H1 (cell line): ENCODE measurements around the gene ZNF148. TPM values are rescaled to one million over a fixed set of nuclear protein-coding genes. Genes with fewer than 3 reads are reported as not detected.

Source experiments
- CTCF ChIA-PET: fragments of 300-600 bp; sonication (Branson Sonifier 250); formaldehyde crosslinking; loops from one replicate; lab custom pipeline; 2021; ENCODE audit not compliant: partially characterized antibody; lab: Charles Lee
- POLR2A ChIA-PET: fragments of 300-600 bp; sonication (Branson Sonifier 250); formaldehyde crosslinking; loops from one replicate; lab custom pipeline; 2021; ENCODE audit warnings: inconsistent platforms; ENCODE audit not compliant: partially characterized antibody; lab: Charles Lee
- DNase-seq, 2 experiments: peaks; one replicate each; pipeline versions ENCODE4 v3.0.0 to v3.0.0-alpha.2; 2010 to 2022; ENCODE audit warnings: low spot score in 2 of 2, low read depth in 1 of 2, mixed read lengths in 1 of 2
- FAIRE-seq: peaks from 2 replicates; lab custom pipeline; 2011; peaks lifted over from hg19 to GRCh38; lab: Jason Lieb, UNC
- H2AFZ ChIP-seq: 2 replicates; pipeline ENCODE4 v1.8.1; 2012; ENCODE audit warnings: low read length, inconsistent platforms
- H2AK5ac ChIP-seq: 2 replicates; pipeline ENCODE4 v1.6.1; 2013; ENCODE audit warnings: low read depth, low read length
- H2BK120ac ChIP-seq: replicated peaks from 2 replicates; pipeline ENCODE3; 2013; ENCODE audit warnings: low read depth, low read length, inconsistent platforms
- H2BK12ac ChIP-seq: 2 replicates; pipeline ENCODE4 v1.6.1; 2013; ENCODE audit warnings: low read depth, low read length
- H2BK15ac ChIP-seq: 2 replicates; pipeline ENCODE4 v1.6.1; 2013; ENCODE audit warnings: low read length
- H2BK20ac ChIP-seq: 2 replicates; pipeline ENCODE4 v1.6.1; 2013; ENCODE audit warnings: low read length
- H2BK5ac ChIP-seq: 2 replicates; pipeline ENCODE4 v1.6.1; 2013; ENCODE audit warnings: low read depth, low read length
- H3K14ac ChIP-seq: 2 replicates; pipeline ENCODE4 v1.6.1; 2013; ENCODE audit warnings: inconsistent platforms; ENCODE audit not compliant: insufficient read length
- H3K18ac ChIP-seq: 2 replicates; pipeline ENCODE4 v1.6.1; 2013; ENCODE audit warnings: low read length; ENCODE audit errors: extremely low read depth
- H3K23ac ChIP-seq: 2 replicates; pipeline ENCODE4 v1.6.1; 2013; ENCODE audit warnings: inconsistent platforms; ENCODE audit not compliant: insufficient read length
- H3K23me2 ChIP-seq: 2 replicates; pipeline ENCODE4 v1.6.1; 2013; ENCODE audit warnings: low read depth, low read length
- H3K27ac ChIP-seq: 2 replicates; pipeline ENCODE4 v1.6.1; 2011; ENCODE audit warnings: low read depth, low read length, inconsistent platforms
- H3K27me3 ChIP-seq, 4 experiments: replicated peaks in 1 of 4; 1 replicate in 1 of 4; 2 replicates in 3 of 4; pipeline versions ENCODE4 v1.6.1 to v1.8.1; 2011 to 2013; ENCODE audit warnings: low read length in 3 of 4, mild to moderate bottlenecking in 3 of 4, inconsistent platforms in 2 of 4, mixed read lengths in 2 of 4, moderate library complexity in 1 of 4; ENCODE audit not compliant: control insufficient read depth in 3 of 4, insufficient read depth in 3 of 4; ENCODE audit errors: extremely low read depth in 1 of 4
- H3K36me3 ChIP-seq, 4 experiments: 2 replicates each; pipeline versions ENCODE4 v1.6.1 to v1.8.1; 2011 to 2013; ENCODE audit warnings: mild to moderate bottlenecking in 4 of 4, low read length in 3 of 4, moderate library complexity in 2 of 4, control low read depth in 1 of 4, inconsistent platforms in 1 of 4; ENCODE audit not compliant: insufficient read depth in 4 of 4, control insufficient read depth in 2 of 4
- H3K4ac ChIP-seq: replicated peaks from 2 replicates; pipeline ENCODE3; 2013; ENCODE audit warnings: low read length, low read depth, mixed read lengths, inconsistent platforms; ENCODE audit not compliant: insufficient read length
- H3K4me1 ChIP-seq, 4 experiments: replicated peaks in 1 of 4; 1 replicate in 1 of 4; 2 replicates in 3 of 4; pipeline versions ENCODE4 v1.6.1 to v1.8.1; 2011 to 2013; ENCODE audit warnings: low read length in 3 of 4, inconsistent platforms in 2 of 4, mixed read lengths in 1 of 4; ENCODE audit not compliant: insufficient read depth in 4 of 4, control insufficient read depth in 3 of 4
- H3K4me2 ChIP-seq, 2 experiments: 2 replicates each; pipeline versions ENCODE4 v1.6.1 to v1.8.1; 2011 to 2013; ENCODE audit warnings: low read depth in 2 of 2, low read length in 2 of 2, control low read depth in 1 of 2, inconsistent platforms in 1 of 2, mild to moderate bottlenecking in 1 of 2; ENCODE audit not compliant: insufficient read depth in 1 of 2
- H3K4me3 ChIP-seq, 4 experiments: fragments of 200-600, 300-600 bp in 1 of 4; sonication (generic), shearing (Covaris generic), sonication (Bioruptor Twin) in 1 of 4; 2 replicates each; pipeline versions ENCODE4 v1.5.1 to v1.8.1; 2011 to 2016; ENCODE audit warnings: low read length in 4 of 4, low read depth in 3 of 4, control low read depth in 2 of 4, inconsistent platforms in 2 of 4, mild to moderate bottlenecking in 2 of 4, mixed read lengths in 1 of 4, moderate library complexity in 1 of 4; ENCODE audit not compliant: insufficient read depth in 2 of 4; ENCODE audit errors: extremely low read depth in 1 of 4
- H3K56ac ChIP-seq: replicated peaks from 2 replicates; pipeline ENCODE3; 2013; ENCODE audit warnings: low read depth, mild to moderate bottlenecking, mixed read lengths, low read length, inconsistent platforms; ENCODE audit not compliant: insufficient read length
- H3K79me1 ChIP-seq: 2 replicates; pipeline ENCODE4 v1.6.1; 2013; ENCODE audit warnings: low read depth, low read length, control low read depth
- H3K79me2 ChIP-seq, 2 experiments: 2 replicates each; pipeline versions ENCODE4 v1.6.1 to v1.8.1; 2012 to 2013; ENCODE audit warnings: low read length in 2 of 2, mild to moderate bottlenecking in 2 of 2, inconsistent platforms in 1 of 2; ENCODE audit not compliant: insufficient read depth in 2 of 2, control insufficient read depth in 1 of 2
- H3K9ac ChIP-seq, 4 experiments: replicated peaks in 1 of 4; 1 replicate in 1 of 4; 2 replicates in 3 of 4; pipeline versions ENCODE4 v1.6.1 to v1.8.1; 2011 to 2013; ENCODE audit warnings: low read depth in 3 of 4, low read length in 3 of 4, control low read depth in 2 of 4, mild to moderate bottlenecking in 2 of 4, moderate library complexity in 2 of 4, inconsistent platforms in 1 of 4; ENCODE audit errors: extremely low read depth in 1 of 4
- H3K9me3 ChIP-seq, 2 experiments: 2 replicates each; pipeline versions ENCODE4 v1.6.1 to v1.8.1; 2012 to 2013; ENCODE audit warnings: mild to moderate bottlenecking in 2 of 2, moderate library complexity in 2 of 2, control low read depth in 1 of 2, inconsistent platforms in 1 of 2, low read depth in 1 of 2, low read length in 1 of 2, mixed read lengths in 1 of 2; ENCODE audit not compliant: insufficient read depth in 2 of 2
- H4K20me1 ChIP-seq, 2 experiments: replicated peaks in 1 of 2; 2 replicates each; pipeline versions ENCODE3 to v1.8.1; 2011 to 2013; ENCODE audit warnings: inconsistent platforms in 2 of 2, low read length in 2 of 2, mild to moderate bottlenecking in 1 of 2; ENCODE audit not compliant: insufficient read depth in 2 of 2, control insufficient read depth in 1 of 2
- H4K5ac ChIP-seq: 2 replicates; pipeline ENCODE4 v1.6.1; 2013; ENCODE audit warnings: low read length, low read depth, mixed read lengths, inconsistent platforms; ENCODE audit not compliant: insufficient read length
- H4K8ac ChIP-seq: 2 replicates; pipeline ENCODE4 v1.8.0; 2013; ENCODE audit warnings: mild to moderate bottlenecking, moderate library complexity, low read length, inconsistent platforms; ENCODE audit not compliant: insufficient read depth; ENCODE audit errors: extremely low read depth
- H4K91ac ChIP-seq: replicated peaks from 2 replicates; pipeline ENCODE3; 2013; ENCODE audit warnings: low read length, mixed read lengths, inconsistent platforms; ENCODE audit not compliant: insufficient read length
- CHD1 ChIP-seq: IDR thresholded peaks from 2 replicates; pipeline ENCODE4 v1.6.1; 2012; ENCODE audit warnings: low read depth, low read length, improper control_type of control experiment
- PHF8 ChIP-seq: fragments of 200-600 bp; sonication (generic); conservative IDR thresholded peaks from 2 replicates; pipeline ENCODE4 v1.7.1; 2012; ENCODE audit warnings: low read depth, mild to moderate bottlenecking, inconsistent platforms, low read length, moderate library complexity
- RNF2 ChIP-seq: fragments of 200-900, 300-1000 bp; sonication (generic); IDR thresholded peaks from 2 replicates; pipeline ENCODE4 v1.7.1; 2016; ENCODE audit warnings: borderline replicate concordance, low read depth, mild to moderate bottlenecking, antibody characterized with exemption, low read length; ENCODE audit not compliant: poor library complexity, severe bottlenecking; ENCODE audit errors: missing control alignments
- polyA plus RNA-seq, 7 experiments: library from polyadenylated mRNA; depleted of rRNA in 3 of 7; stranded (reverse) in 5 of 7; unstranded in 2 of 7; fragments of >200 nt in 5 of 7; fragments of 200-250 nt in 2 of 7; gene quantifications; 1 replicate in 5 of 7; 2 replicates in 1 of 7; 4 replicates in 1 of 7; pipeline versions ENCODE4 v1.2.1 to v1.2.3, GENCODE V29; 2011 to 2013; ENCODE audit warnings: missing spikeins in 2 of 7, mixed read lengths in 2 of 7
- total RNA-seq: library from RNA; stranded (reverse); fragmentation: NEBNext Ultra II Directional; extraction: Animal tissue kit (Norgen Biotek cat#: 25700); gene quantifications from 2 replicates; pipeline ENCODE4 v1.2.1, GENCODE V29; 2021
- TF ChIP-seq, protein P1 (sequence below): IDR thresholded peaks from 2 replicates; pipeline ENCODE4 v1.6.1; 2012; ENCODE audit warnings: low read length, inconsistent platforms

The ZNF148 gene
- total and polyA plus RNA-seq, 2 of the 8 experiments (the other 6 are each of a cell fraction or from before 2014, with no cell fraction given), result 3.7 to 22.6 TPM

DNA sequence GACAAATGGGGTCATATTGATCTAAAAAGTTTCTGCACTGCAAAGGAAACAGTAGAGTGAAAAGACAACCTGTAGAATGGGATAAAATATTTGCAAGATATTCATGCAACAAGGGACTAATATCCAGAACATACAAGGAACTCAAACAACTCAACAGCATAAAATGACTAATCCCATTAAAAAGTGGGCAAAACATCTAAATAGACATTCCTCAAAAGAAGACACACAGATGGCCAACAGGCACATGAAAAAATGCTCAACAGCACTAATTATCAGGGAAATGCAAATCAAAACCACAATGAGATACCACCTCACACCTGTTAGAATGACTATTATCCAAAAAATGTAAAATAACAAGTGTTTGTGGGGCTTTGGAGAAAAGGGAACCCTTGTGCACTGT is 171.4 kb downstream of the ZNF148 start:
- H4K8ac ChIP-seq, result no peak overlapping the region
- H2BK5ac ChIP-seq, result no peak overlapping the region
- no peaks in the 10 kb centered on the region for H3K36me3 ChIP-seq
- H2BK120ac ChIP-seq, result no peak overlapping the region
- CTCF ChIA-PET, result interaction anchor here (0.6 to 3.6 kb wide), 5 partner anchors 17 to 1572 kb away, joined by 3 to 21 read pairs (median 3); no protein-coding TSS in a partner anchor
- no peak overlapping the region for H3K4me2 ChIP-seq
- TF ChIP-seq PHF8 (no peak), RNF2 (no peak), CHD1 (no peak)
- TF ChIP-seq, protein P1, sequence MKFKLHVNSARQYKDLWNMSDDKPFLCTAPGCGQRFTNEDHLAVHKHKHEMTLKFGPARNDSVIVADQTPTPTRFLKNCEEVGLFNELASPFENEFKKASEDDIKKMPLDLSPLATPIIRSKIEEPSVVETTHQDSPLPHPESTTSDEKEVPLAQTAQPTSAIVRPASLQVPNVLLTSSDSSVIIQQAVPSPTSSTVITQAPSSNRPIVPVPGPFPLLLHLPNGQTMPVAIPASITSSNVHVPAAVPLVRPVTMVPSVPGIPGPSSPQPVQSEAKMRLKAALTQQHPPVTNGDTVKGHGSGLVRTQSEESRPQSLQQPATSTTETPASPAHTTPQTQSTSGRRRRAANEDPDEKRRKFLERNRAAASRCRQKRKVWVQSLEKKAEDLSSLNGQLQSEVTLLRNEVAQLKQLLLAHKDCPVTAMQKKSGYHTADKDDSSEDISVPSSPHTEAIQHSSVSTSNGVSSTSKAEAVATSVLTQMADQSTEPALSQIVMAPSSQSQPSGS, result no peak
- H3K23me2 ChIP-seq, result no peaks in the 10 kb centered on the region; the same call in 1 of the 2 replicates
- H3K14ac ChIP-seq, result no peak overlapping the region
- H2BK20ac ChIP-seq, result no peak overlapping the region
- no peak overlapping the region for H4K91ac ChIP-seq
- no peak overlapping the region for H3K4ac ChIP-seq
- no peak overlapping the region for H3K56ac ChIP-seq
- no peak overlapping the region for H2BK12ac ChIP-seq
- no peaks in the 10 kb centered on the region for H4K20me1 ChIP-seq
- H3K4me1 ChIP-seq, result no peaks in the 10 kb centered on the region
- no peak overlapping the region for H3K9ac ChIP-seq
- no peaks in the 10 kb centered on the region for H3K79me1 ChIP-seq
- H3K18ac ChIP-seq, result no peak overlapping the region
- H4K5ac ChIP-seq, result no peak overlapping the region
- POLR2A ChIA-PET, result no interaction called here
- H3K27ac ChIP-seq, result no peak overlapping the region
- no peak overlapping the region for H3K4me3 ChIP-seq
- no peak overlapping the region for H2AFZ ChIP-seq
- H3K23ac ChIP-seq, result no peak overlapping the region
- no peak overlapping the region for H2BK15ac ChIP-seq
- H3K79me2 ChIP-seq, result no peaks in the 10 kb centered on the region
- no peak overlapping the region for H2AK5ac ChIP-seq
- H3K27me3 ChIP-seq, result no peaks in the 10 kb centered on the region
- no peaks in the 10 kb centered on the region for H3K9me3 ChIP-seq
- FAIRE-seq, result no peak
- DNase-seq, result no peak
